Superior temporal gyrus (tissue), 1 donor: ENCODE data around the gene UBD.
A peak's percentile ranks its signal among the peaks of the same experiment; 100 is the strongest.

Source experiments
- DNase-seq: peaks from one replicate; pipeline ENCODE4 v3.0.0-alpha.2; 2016; ENCODE audit errors: extremely low spot score

UBD gene

DNA sequence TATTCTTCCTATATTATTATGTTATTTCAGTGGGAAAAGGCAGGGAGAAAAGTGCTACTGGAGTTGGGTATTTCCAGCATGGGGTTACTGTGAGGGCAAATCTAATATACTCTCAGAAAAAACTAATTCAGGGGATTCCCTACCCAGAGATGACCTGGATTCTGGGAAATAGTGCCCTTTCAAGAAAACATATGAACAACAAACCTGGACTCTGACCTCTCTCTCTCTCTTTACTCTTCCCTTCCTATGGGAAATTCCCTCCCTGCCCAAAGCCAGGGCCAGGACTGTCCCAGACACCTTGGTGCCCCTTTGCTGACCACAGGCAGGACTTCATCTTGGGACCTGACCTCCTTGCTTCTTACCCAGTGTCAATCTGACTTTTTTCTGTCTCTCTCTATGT, 1.6 kb upstream of the UBD start:
- no peak for DNase-seq

DNA sequence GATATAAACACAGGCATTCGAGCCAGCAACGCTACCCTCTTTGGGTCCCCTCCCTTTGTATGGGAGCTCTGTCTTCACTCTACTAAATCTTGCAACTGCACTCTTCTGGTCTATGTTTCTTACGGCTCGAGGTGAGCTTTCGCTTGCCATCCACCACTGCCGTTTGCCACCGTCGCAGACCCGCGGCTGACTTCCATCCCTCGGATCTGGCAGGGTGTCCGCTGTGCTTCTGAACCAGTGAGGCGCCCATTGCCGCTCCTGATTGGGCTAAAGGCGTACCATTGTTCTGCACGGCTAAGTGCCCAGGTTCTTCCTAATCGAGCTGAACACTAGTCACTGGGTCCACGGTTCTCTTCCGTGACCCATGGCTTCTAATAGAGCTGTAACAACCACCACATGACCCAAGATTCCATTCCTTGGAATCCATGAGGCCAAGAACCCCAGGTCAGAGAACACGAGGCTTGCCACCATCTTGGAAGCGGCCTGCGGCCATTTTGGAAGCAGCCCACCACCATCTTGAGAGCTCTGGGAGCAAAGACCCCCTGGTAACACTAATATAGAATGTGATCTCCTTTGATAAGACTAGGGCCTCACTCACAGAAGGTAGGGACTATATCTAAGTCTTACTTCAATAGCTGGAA, 973 bp downstream of the UBD start:
- no peak for DNase-seq

DNA sequence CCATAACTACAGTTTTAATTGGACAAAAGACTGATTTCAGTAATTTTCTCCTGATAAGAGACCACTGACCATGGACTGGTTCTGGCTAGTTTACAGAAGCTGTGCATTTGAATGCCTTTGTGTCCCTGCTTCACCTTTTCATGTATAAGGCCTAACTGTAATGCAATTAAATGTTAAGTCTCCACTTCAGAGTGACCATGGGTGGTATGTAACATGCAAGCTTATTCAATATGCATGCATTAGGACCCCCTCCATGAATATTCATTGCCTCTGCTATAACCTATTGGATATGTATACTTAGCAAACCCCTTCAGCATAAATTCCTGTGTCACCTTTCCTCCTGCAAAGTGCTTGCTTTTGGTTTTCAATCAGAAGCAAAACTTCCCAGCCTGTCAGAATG, 2.2 kb downstream of the UBD start:
- DNase-seq, result no peak

DNA sequence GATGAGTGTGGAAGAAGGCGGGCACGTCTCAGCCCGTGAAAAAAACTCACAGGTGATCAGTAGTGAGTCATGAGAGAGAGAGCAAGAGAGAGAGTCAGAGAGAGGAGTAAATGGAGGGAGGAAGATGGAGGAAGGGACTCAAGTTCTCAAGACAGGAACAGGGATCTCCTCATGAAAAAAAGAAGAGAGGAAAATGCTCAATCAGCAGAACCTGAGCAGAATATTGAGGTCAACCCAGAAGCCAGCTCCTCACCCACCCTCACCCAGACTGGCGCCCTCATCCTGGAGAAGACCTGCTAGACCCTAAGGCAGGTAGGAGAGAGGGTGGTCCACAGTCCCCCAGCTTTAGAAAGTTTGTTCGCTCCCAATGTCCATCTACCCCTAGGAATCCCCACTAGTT, 4.8 kb downstream of the UBD start:
- no peak for DNase-seq

DNA sequence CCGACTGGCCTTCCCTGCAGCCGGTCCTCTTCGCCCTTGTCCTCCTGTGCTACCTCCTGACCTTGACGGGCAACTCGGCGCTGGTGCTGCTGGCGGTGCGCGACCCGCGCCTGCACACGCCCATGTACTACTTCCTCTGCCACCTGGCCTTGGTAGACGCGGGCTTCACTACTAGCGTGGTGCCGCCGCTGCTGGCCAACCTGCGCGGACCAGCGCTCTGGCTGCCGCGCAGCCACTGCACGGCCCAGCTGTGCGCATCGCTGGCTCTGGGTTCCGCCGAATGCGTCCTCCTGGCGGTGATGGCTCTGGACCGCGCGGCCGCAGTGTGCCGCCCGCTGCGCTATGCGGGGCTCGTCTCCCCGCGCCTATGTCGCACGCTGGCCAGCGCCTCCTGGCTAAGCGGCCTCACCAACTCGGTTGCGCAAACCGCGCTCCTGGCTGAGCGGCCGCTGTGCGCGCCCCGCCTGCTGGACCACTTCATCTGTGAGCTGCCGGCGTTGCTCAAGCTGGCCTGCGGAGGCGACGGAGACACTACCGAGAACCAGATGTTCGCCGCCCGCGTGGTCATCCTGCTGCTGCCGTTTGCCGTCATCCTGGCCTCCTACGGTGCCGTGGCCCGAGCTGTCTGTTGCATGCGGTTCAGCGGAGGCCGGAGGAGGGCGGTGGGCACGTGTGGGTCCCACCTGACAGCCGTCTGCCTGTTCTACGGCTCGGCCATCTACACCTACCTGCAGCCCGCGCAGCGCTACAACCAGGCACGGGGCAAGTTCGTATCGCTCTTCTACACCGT, 6.1 kb downstream of the UBD start:
- DNase-seq, result no peak

DNA sequence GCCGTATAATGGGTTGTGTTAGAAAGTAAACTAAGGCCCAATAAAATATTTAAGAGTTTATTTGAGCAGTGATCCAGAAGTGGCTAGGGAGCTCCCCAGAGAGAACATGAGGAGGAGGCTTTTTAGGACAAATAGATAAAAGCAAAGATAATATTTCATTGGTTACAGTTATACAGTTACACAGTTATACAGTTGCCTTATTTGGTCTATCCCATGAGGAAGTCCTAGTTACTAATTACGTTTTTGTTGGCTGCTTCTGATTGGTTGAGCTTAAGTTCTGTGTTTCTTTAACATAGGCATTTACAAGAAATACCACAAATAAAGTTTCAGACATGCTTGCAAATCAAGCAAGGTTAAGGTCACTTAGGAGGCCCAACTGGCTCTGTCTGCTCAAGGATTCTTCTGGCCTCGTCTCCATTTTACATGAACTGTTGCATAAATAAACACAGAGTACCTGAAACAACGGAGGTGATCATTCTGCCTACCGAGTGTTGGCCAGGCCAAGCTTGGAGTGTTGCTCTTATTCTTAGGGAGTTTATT, 7.0 kb downstream of the UBD start:
- DNase-seq, result peak; percentile 76

DNA sequence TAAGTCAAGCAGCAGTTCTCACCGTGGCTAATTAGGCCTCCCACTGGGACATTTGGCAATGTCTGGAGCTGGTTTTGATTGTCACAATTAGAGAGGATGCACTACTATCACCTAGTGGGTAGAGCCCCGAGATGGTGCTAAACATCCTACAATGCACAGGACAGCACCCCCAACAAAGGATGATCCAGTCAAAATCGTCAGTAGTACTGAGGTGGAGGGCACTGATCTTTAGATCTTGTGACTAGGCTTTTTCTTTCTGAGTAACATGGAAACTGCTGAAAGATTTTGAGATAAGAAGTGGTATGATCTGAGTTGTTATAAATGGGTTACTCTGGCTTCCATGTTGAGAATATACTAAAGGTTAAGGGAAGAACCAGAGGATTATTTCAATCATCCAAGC, 12.0 kb downstream of the UBD start:
- DNase-seq, result no peak

DNA sequence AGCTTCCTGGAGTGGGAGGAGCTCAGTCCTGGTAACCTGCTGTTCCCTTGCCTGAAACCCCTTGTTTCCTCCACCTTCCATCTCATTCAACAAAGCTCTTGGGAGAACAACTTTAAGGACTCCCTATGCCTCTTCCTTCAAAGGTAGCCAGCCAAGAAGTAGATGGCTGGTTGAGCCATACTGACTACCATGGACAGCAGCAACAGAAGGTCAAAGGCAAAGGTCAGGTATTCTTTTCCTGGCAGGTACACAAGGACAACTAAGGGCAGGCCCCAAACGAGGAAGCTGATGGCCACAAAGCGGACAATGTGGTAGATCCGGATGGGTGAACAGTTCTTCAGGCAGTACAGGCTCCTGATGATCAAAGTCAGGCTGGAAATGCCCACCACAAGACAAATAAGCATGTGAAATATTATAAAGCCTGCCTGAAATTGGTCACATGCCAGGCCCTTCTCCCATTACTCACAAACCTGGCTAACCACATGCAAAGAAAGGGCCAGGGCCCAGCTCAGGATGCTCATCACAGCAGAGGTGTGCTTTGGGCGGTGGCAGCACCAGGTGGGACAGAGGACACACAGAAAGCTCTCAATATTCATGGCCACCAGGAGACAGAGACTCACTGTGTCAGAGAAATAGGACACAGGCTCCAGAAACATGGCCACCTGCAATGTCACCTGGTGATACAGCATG, 21.7 kb downstream of the UBD start:
- no peak for DNase-seq

DNA sequence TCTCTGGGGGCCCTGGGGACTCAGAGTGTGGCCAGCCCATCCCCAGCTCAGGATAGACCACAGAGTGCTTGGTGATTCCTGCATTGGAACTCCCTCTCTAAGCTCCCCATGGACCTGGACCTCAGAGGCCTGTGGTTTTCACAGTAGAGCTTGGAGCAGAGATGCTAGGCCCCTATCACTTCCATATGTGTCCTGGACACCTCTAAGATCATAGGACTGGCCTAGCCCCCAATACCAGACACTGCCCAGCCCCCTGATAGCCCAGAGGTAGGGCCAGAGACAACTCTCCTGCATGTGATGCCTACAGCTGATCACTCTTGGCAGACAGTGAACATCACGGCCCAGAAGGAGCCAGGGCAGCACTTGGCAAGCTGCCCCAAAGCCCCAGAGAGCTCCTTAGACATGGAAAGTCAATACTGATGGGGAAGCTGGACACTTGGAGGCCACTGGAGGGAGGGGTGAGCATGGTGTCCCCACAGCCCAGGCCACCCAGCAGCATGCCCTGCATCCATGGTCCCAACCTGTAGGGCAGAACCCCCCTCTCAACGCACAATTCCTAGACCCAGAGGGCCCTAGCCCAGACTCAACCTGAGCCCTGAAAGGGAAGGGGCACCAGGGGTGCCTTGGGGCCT, 27.1 kb downstream of the UBD start:
- DNase-seq, result no peak

DNA sequence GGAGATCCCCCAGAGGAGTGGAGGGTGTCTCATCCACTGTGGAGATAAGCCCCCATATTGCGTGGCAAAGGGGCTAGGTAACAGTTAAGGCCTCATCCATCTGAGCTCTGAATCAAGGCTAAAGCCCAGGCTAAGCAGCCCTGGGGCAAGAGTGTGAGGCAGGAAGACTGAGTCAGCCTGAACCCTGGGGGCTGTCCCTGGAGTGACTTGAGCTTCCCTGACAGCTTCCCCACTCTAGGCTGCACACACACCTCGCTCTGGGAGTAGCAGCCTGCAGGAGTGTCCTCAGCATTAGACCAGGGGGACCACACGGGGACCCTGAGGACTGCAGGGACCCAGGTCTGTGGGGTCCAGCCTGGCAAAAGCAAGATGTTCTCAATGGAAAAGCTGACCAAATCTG, 27.9 kb downstream of the UBD start:
- DNase-seq, result no peak

DNA sequence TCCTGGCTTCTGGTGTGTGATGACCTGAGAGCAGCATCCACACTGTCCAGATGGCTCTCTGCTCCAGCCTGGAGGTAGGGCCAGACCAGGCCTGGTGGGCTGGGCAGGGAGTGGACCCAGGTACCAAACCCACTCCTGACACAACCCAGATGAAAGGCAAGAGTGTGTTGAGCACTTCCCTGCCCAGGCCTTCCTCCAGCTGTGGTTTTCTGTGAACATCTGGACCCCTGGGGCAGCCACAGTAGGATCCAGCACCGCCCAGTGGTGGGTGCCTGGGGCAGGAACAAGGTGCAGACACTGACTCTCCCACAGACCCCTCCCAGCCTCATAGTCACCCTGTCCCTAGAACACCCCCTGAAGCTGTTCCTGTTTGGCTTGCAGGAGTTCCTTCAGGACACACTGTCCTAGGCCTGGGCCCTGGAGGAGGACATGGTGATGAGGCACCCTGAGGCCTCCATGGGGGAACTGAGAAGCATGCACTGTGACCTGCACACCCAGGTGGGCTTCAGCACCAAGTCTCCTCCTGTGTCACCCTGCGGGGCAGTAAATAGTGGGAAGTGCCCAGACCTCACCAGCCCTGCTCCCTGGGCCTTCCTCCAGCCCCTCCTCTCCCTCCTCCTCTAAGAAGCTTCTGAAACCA, 28.7 kb downstream of the UBD start:
- DNase-seq, result no peak

DNA sequence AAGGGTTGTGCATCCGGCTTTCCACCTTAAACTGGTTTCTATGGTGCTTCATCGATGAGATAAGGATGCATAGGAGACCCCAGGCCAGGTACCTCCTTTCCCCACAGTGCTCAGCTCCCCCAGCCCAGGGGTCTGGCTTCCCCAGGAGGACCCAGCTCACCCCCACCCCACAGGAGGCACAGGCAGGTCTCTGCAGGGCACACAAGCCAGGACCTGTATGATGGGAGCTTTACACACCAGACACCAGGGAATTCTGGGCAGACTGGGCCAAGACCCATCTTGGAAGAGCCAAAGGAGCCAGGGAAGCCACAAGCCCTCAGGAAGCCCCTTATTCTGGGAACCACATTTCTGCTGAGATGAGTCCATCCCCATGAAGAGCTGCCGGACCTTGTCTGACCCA, 29.6 kb downstream of the UBD start:
- DNase-seq, result no peak

DNA sequence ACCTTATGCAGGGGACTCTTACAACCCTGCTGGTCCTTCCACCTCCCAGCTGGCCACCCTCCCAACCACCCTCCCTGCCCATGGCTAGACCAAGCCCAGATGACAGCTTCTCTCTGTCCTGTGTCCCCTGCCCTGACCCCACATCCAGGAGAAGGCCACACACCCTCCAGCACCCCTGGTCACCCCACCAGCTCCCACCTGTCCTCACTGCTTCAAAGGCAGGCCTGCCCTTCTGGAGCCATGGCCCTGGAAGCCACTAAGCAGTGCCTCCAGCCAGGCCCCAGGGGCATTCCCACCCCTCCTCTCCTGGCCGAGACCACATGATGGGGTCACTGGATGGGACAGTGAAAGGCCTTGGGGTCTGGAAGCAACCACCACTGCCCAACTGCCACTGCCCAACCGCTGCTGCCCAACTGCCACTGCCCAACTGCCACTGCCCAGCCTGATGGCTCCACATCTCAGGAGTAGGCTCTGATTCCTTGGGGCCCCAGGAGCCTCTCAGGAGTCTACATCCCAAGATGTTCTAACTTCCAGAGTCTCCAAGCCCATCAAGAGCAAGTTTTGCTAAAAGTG, 30.5 kb downstream of the UBD start:
- no peak for DNase-seq

DNA sequence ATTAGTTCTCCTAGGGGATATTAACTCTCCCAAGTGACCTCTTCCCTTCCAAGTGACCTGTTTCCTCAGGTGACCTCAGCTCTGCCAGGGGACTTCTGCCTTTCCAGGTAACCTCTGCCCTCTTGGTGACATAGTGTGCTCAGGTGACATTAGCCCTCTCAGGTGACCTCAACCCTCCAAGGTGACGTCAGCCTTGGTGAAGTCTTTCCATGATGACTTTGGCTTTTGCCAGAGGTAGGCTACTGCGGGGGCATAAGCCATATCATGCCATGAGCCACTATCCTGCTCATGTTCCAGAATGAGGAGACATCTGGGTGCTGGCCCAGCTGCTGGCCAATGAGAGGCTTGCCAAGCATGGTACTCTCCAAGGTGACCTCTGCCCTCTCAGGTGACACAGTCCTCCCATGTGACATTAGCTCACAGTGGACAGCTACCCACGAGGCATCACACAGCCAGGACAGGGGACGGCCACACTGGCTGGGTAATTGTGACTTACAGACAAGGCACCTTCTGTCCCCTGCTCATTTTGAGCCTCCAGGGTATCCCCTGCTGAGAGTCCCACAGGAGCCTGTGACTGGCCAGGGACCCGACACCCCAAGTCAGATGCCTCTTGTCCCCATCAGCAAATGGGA, 31.1 kb downstream of the UBD start:
- no peak for DNase-seq

DNA sequence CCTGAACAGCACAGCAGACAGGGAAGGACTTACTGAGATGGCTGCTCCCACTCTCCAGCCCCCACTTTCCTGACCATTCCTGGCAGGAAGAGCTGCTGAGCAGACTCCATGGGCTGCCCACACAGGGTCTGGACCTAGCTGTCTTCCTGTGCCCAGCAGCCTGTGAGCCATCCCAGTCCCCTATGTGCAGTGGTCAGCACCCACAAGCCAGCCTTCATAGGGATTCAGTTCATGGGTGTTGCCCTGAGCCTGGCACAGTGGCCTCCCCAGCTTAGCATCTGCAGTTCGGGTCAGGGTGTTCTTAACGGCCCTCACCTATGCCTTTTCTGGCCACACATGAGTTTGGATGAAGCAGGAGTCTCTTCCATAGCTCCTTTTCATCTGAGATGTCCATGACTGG, 32.0 kb downstream of the UBD start:
- no peak for DNase-seq

DNA sequence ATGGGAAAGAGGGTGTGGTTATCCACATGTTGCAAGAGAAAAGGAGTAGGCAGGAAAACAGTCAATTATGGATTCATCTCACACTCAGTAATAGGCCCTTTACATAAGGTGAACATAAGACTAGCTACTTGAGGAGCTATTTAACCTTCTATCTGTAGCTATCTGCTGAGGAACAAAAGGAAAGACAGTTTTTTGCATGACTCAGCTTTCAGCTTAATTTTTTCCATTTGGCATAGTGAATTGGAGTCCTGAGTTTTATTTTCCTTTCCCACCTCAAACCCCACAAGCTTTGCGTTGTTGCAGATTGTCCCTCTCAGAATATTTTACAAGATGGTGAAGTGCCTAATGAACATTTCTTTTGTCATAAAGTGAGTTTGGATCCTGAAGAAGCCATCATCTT, 32.4 kb downstream of the UBD start:
- no peak for DNase-seq

DNA sequence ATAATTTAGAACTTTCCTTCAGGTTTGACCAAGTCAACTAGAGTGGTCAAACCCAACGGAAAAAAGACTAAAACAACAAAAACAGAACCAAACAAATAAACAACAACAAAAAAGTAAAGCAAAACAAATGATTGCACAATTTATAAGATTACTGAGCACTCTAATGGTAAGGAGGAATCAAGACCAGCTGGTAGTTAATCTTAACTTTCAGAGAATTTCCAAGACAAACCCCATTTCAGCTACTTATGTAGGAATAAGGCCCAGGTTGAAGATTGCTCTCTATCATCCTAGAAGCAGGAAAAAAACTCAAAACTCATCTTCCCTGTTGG, 34.3 kb downstream of the UBD start:
- no peak for DNase-seq

DNA sequence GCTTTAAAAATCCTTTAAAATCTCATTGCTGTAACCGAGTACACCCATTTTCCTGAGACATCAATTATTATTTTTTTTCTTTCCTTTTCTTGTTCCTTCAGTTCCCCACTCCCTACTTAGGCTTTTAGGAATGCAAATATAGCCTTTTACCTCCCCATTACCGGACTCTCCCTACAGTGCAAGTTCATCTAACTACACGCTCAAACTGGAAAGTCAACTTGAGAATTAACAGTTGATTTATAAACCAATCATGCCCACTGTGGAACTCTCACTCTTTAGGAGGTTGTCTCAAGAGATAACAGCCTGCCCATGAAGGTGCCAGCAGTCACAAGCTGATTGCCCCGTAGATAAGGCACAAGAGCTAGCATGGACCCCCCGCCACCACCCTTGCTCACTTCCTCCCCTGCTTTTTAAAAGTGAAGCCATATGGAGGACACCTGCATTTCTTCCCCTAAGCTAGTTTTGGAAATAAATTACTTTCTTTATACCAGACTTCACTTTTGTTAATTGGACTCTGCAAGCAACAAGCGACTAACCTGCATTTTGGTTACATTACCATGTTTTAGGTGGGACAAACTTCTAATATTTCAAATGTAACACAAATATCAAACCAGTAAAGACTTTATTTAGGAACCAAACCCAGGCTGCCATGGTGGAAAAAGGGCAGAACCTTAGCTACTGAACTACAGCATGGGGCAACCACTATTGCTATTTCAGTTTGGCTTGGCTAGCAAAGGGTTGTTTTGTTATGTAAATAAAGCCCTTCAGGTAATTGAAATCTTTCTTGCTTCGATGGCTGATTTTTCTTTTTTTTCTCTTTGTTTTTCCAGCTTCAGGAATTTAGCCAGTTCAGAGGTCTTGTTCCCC, 34.9 kb downstream of the UBD start:
- DNase-seq, result no peak

DNA sequence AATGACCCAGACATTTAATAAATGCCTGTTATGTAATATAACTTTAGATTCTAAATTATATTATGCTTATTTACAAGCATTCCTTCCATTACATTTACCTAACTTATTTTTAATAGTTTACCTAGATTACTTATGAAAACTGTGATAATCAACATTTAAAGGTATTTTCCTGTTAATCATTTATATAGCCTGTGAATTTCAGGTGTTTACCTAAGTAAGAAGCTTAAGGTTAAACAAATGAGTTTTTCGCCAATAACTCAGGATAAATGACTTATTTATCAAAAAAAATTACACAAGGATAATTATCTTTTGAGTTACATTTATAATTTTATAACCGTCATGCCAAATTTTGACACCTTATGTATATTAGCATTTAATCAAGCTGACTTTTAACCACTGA, 35.5 kb downstream of the UBD start:
- DNase-seq, result no peak

DNA sequence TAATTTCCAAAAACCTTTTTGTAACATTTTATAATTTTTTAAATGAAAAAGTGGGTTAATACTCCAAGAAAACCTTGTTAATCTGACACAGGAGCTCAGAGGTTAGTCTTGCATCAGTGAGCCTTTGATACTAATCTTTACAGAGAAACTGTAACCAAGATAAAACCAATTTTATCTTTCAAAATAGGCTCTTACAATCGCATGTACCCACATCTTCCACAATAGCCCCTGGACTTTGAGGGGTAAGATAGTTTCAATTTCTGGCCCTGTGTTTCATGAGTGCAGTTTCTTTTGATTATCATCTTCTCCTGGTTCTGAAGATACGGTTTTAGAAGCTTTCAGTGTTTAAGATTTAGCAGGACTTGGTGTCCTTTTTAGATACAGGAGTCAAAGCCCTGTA, 37.3 kb downstream of the UBD start:
- DNase-seq, result no peak
